GM11168 (cell line): ENCODE measurements around the gene LRRC4C.

Experiments
- in situ Hi-C: fragments of 300-500 bp; cut with MboI; formaldehyde crosslinking; loops from one replicate; pipeline ENCODE4 v1.12.0; 2022; ENCODE audit warnings: low sequenced_read_pairs; ENCODE audit not compliant: unreplicated experiment

LRRC4C gene

GRCh38 chr11:40425168-40425567 lies 1034.3 kb downstream of the LRRC4C start:
- in situ Hi-C loops, result no loop called here

- in situ Hi-C loops, result no loop called here
Measured at GRCh38 chr11:40421208-40421981, 1038.1 kb downstream of the LRRC4C start.

GRCh38 chr11:40417627-40418026 lies 1041.8 kb downstream of the LRRC4C start:
- in situ Hi-C loops, result no loop called here

GRCh38 chr11:40407355-40407754 lies 1052.1 kb downstream of the LRRC4C start:
- in situ Hi-C loops, result no loop called here

- in situ Hi-C loops, result no loop called here
Measured at GRCh38 chr11:40405614-40406013, 1053.8 kb downstream of the LRRC4C start.

GRCh38 chr11:40403321-40403720 lies 1056.1 kb downstream of the LRRC4C start:
- in situ Hi-C loops, result no loop called here

GRCh38 chr11:40401132-40401853 lies 1058.2 kb downstream of the LRRC4C start:
- in situ Hi-C loops, result no loop called here

- in situ Hi-C loops, result no loop called here
Measured at GRCh38 chr11:40397141-40397540, 1062.3 kb downstream of the LRRC4C start.

- in situ Hi-C loops, result no loop called here
Measured at GRCh38 chr11:40393511-40393910, 1065.9 kb downstream of the LRRC4C start.

- in situ Hi-C loops, result no loop called here
Measured at GRCh38 chr11:40391679-40392078, 1067.8 kb downstream of the LRRC4C start.

- in situ Hi-C loops, result no loop called here
Measured at GRCh38 chr11:40388097-40388818, 1071.2 kb downstream of the LRRC4C start.

- in situ Hi-C loops, result no loop called here
Measured at GRCh38 chr11:40387240-40387980, 1072.0 kb downstream of the LRRC4C start.

GRCh38 chr11:40384991-40385390 lies 1074.5 kb downstream of the LRRC4C start:
- in situ Hi-C loops, result no loop called here

- in situ Hi-C loops, result no loop called here
Measured at GRCh38 chr11:40381481-40381880, 1078.0 kb downstream of the LRRC4C start.

GRCh38 chr11:40380835-40381234 lies 1078.6 kb downstream of the LRRC4C start:
- in situ Hi-C loops, result no loop called here

- in situ Hi-C loops, result no loop called here
Measured at GRCh38 chr11:40376331-40376730, 1083.1 kb downstream of the LRRC4C start.

GRCh38 chr11:40370821-40371616 lies 1088.4 kb downstream of the LRRC4C start:
- in situ Hi-C loops, result no loop called here

- in situ Hi-C loops, result no loop called here
Measured at GRCh38 chr11:40360206-40360798, 1099.2 kb downstream of the LRRC4C start.

- in situ Hi-C loops, result no loop called here
Measured at GRCh38 chr11:40354121-40354520, 1105.3 kb downstream of the LRRC4C start.
